Measurements from ENCODE around the gene SIAH3. TPM values are rescaled to one million over a fixed set of nuclear protein-coding genes. Genes with fewer than 3 reads are reported as not detected.

SIAH3 gene
- total RNA-seq, 1 experiment from 2014 or later: not detected

- no peak overlapping the region for H3K27ac ChIP-seq (ENCODE audit: insufficient read length, low read depth, low read length)
- no peaks in the 10 kb centered on the region for H3K79me1 ChIP-seq (ENCODE audit: insufficient read depth, low read depth, low read length, poor library complexity, severe bottlenecking)
- no peak overlapping the region for H3K23ac ChIP-seq (ENCODE audit: insufficient read length, low read depth, low read length)
- H3K79me2 ChIP-seq (ENCODE audit: insufficient read depth, low read length): no peaks in the 10 kb centered on the region
- no peak overlapping the region for H3K4ac ChIP-seq (ENCODE audit: low read depth, low read length)
- H2BK15ac ChIP-seq (ENCODE audit: low read depth, low read length): no peak overlapping the region
- Mint-ChIP-seq H3K27ac (no peak overlapping the region), H3K36me3 (ENCODE audit: insufficient read depth in 1 of 3, low read depth in 3 of 3) (no peaks in the 10 kb centered on the region), H3K27me3 (ENCODE audit: low read depth) (no peaks in the 10 kb centered on the region), H3K4me3 (no peak overlapping the region), H3K9me3 (no peaks in the 10 kb centered on the region; a peak in 1 of 5 replicates), H3K4me1 (peaks cover 16% of the 10 kb centered on the region in 2 experiments)
- H4K8ac ChIP-seq (replicated peaks; ENCODE audit: insufficient read length, low read depth, low read length): no peak overlapping the region
- H4K20me1 ChIP-seq (ENCODE audit: control insufficient read depth, insufficient read depth, insufficient read length): no peaks in the 10 kb centered on the region
- DNase-seq: no peak
- H4K5ac ChIP-seq (ENCODE audit: insufficient read length, low read depth, low read length): no peak overlapping the region
- H3K4me1 ChIP-seq (ENCODE audit: insufficient read depth, low read length): peaks cover 6% of the 10 kb centered on the region; the same call in 1 of the 2 replicates
- H3K9ac ChIP-seq (ENCODE audit: extremely low read depth, insufficient read length, low read length): no peak overlapping the region
- no peak overlapping the region for H2BK5ac ChIP-seq (ENCODE audit: insufficient read length, low read length)
- no peaks in the 10 kb centered on the region for H3K27me3 ChIP-seq (ENCODE audit: insufficient read depth, low read length)
- no peaks in the 10 kb centered on the region for H3K23me2 ChIP-seq (ENCODE audit: insufficient read length, low read depth, low read length, poor library complexity, severe bottlenecking)
- no peak overlapping the region for H3T11ph ChIP-seq (ENCODE audit: low read length)
- H3K56ac ChIP-seq (ENCODE audit: insufficient read length, low read depth, low read length): no peak overlapping the region
- no peak overlapping the region for H2BK120ac ChIP-seq (ENCODE audit: low read depth, low read length, poor library complexity, severe bottlenecking)
- H2AFZ ChIP-seq (ENCODE audit: low read length): no peak overlapping the region
- H2BK20ac ChIP-seq (ENCODE audit: low read depth, low read length, poor library complexity, severe bottlenecking): no peak overlapping the region
- H3K18ac ChIP-seq (ENCODE audit: insufficient read length, low read depth, low read length): no peak overlapping the region
- H3K4me2 ChIP-seq (ENCODE audit: insufficient read depth, insufficient read length, low read length): no peak overlapping the region
- TF ChIP-seq CTCF (conservative IDR thresholded peaks at IDR 0.05): no peak
- no peak overlapping the region for H3K14ac ChIP-seq (ENCODE audit: insufficient read depth, low read length)
- H3K9me3 ChIP-seq (ENCODE audit: control insufficient read depth, low read depth, low read length): no peaks in the 10 kb centered on the region
- no peak overlapping the region for H2BK12ac ChIP-seq (ENCODE audit: insufficient read length, low read depth, low read length)
- no peak overlapping the region for H2AK5ac ChIP-seq (ENCODE audit: insufficient read length, low read length)
- no peak overlapping the region for H4K91ac ChIP-seq (ENCODE audit: insufficient read length, low read depth, low read length)
These were observed 99.7 kb downstream of the SIAH3 start for GRCh38 chr13:45751885-45752284.
